Right lobe of liver (tissue), 4 donors: ENCODE data around the gene GRAMD4.

Experiments
- POLR2A ChIP-seq: fragments of 450-650 bp; IDR thresholded peaks from one replicate; pipeline ENCODE4 v1.6.1; 2017; ENCODE audit warnings: antibody characterized with exemption, mild to moderate bottlenecking
- TF ChIP-seq, protein P1 (sequence below), 4 donors: fragments of 200-600 bp in 3 of 4; fragments of 450-650 bp in 1 of 4; IDR thresholded peaks; one replicate each; pipeline versions ENCODE4 v1.5.1 to v1.8.0; 2016 to 2022; ENCODE audit warnings: antibody characterized with exemption in 4 of 4, mild to moderate bottlenecking in 2 of 4
- donor health status: DM: no; HTN: no; CAD: no.
- donor health status: DM: no; HTN: no; CAD: no.
- donor health status: DM: no; HTN: yes; CAD: no.

DNA sequence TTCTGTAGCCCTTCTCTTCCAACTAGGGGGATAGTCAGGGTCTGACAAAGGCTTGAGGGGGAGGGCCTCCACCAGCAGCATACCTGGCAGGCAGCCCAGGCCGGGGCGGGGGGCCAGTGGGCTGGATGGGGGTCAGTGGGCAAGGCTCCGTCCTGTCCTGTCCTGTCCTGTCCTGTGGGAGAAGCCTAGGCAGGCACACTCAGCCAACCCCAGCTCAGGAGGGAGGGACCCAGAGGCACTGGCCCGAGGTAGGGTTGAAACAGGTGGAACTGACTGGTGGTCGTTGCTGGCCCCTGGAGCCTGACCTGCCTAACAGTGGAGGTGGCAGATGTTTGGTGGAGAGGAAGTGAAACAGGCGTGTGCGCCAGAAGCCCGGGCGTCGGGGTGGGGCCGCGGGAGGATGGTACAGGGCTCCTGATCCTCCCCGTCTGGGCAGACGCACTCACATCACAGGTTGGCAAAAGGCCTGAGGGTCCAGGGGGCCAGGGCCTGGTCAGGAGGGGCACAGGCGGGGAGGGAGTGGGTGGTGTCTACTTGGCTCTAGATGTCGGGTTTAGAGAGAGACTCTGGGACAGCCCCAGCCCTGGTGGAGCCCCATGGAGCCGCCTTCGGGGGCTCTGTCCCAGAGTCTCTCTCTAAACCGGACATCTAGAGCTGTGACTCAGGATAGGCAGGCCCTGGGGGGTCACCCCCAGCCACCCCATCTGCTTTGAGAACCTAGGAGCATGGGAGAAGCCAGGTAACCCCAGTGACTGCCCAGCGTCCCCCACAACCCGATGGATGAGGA lies 32.5 kb upstream of the GRAMD4 start:
- TF ChIP-seq, protein P1, sequence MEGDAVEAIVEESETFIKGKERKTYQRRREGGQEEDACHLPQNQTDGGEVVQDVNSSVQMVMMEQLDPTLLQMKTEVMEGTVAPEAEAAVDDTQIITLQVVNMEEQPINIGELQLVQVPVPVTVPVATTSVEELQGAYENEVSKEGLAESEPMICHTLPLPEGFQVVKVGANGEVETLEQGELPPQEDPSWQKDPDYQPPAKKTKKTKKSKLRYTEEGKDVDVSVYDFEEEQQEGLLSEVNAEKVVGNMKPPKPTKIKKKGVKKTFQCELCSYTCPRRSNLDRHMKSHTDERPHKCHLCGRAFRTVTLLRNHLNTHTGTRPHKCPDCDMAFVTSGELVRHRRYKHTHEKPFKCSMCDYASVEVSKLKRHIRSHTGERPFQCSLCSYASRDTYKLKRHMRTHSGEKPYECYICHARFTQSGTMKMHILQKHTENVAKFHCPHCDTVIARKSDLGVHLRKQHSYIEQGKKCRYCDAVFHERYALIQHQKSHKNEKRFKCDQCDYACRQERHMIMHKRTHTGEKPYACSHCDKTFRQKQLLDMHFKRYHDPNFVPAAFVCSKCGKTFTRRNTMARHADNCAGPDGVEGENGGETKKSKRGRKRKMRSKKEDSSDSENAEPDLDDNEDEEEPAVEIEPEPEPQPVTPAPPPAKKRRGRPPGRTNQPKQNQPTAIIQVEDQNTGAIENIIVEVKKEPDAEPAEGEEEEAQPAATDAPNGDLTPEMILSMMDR (IDR thresholded peaks at IDR 0.05) = no peak
- TF ChIP-seq POLR2A = no peak
